Panc1 (cell line): Measurements from ENCODE around the gene CACNB1.

Experiments used
- POLR2AphosphoS5 ChIP-seq: IDR thresholded peaks from 2 replicates; pipeline ENCODE4 v1.6.1; 2012; ENCODE audit warnings: mild to moderate bottlenecking, low read depth, low read length, moderate library complexity
- SIN3A ChIP-seq: IDR thresholded peaks from 2 replicates; pipeline ENCODE4 v1.6.1; 2012; ENCODE audit warnings: low read depth, mild to moderate bottlenecking, low read length, moderate library complexity, borderline replicate concordance; ENCODE audit not compliant: insufficient read depth
- TF ChIP-seq, protein P1 (sequence below): fragments of 450-650 bp; IDR thresholded peaks from 2 replicates; pipeline ENCODE4 v1.5.1; 2017; ENCODE audit warnings: mild to moderate bottlenecking

DNA sequence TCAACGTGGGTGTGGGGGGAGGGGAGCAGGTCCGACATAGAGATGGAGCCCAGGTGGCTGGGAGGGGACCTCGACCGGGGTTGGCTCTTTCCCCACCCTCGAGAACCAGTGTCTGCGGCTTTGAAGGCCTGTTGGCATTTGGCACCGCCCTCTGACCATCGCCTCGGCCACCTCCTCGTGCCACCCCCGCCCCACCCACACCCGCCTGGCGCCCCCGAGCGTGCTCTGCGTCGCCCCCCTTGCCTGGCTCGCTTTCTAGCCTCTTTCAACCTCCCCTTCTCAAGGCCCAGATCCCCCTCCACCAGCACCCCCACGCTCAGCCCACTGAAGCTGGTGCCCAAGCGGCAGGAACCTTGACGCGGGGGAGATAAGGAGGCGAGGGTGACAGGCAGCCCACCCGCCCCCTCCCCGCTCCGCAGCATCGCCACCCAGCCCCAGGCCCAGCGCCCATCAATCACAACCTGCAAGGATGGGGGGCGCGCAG, 619 bp downstream of the CACNB1 start:
- TF ChIP-seq, protein P1, sequence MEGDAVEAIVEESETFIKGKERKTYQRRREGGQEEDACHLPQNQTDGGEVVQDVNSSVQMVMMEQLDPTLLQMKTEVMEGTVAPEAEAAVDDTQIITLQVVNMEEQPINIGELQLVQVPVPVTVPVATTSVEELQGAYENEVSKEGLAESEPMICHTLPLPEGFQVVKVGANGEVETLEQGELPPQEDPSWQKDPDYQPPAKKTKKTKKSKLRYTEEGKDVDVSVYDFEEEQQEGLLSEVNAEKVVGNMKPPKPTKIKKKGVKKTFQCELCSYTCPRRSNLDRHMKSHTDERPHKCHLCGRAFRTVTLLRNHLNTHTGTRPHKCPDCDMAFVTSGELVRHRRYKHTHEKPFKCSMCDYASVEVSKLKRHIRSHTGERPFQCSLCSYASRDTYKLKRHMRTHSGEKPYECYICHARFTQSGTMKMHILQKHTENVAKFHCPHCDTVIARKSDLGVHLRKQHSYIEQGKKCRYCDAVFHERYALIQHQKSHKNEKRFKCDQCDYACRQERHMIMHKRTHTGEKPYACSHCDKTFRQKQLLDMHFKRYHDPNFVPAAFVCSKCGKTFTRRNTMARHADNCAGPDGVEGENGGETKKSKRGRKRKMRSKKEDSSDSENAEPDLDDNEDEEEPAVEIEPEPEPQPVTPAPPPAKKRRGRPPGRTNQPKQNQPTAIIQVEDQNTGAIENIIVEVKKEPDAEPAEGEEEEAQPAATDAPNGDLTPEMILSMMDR, result no peak
- TF ChIP-seq SIN3A, result no peak
- no peak for TF ChIP-seq POLR2AphosphoS5
